Measurements from ENCODE around the gene CDC73.

CDC73 gene

GRCh38 chr1:193259636-193260035, 137.8 kb downstream of the CDC73 start:
- H3K36me3 ChIP-seq (ENCODE audit: control insufficient read depth, insufficient read depth, low read length) = no peaks in the 10 kb centered on the region
- no peaks in the 10 kb centered on the region for H3K79me1 ChIP-seq (ENCODE audit: low read length)
- H3K4ac ChIP-seq (ENCODE audit: low read depth, low read length) = no peak overlapping the region
- H2BK5ac ChIP-seq (ENCODE audit: low read length) = no peak overlapping the region
- H2BK120ac ChIP-seq (ENCODE audit: low read depth, low read length) = no peak overlapping the region
- no peak overlapping the region for H3K27ac ChIP-seq (ENCODE audit: low read depth, low read length)
- peaks cover 9% of the 10 kb centered on the region for H3K4me1 ChIP-seq (ENCODE audit: control insufficient read depth, low read depth, low read length)
- no peak overlapping the region for H3K4me3 ChIP-seq (ENCODE audit: low read length)
- DNase-seq = no peak
- no peaks in the 10 kb centered on the region for H3K79me2 ChIP-seq (ENCODE audit: control insufficient read depth, insufficient read depth, low read length)
- H3K4me2 ChIP-seq (ENCODE audit: low read length) = no peak overlapping the region
- H2AK5ac ChIP-seq (ENCODE audit: low read length) = no peak overlapping the region
- no peak overlapping the region for H3K56ac ChIP-seq (ENCODE audit: low read length)
- no CpG with 5 or more reads among the region's 2 CpGs for WGBS (ENCODE audit: extremely low coverage, insufficient coverage, low lambda C conversion rate)
- no peaks in the 10 kb centered on the region for H3K27me3 ChIP-seq (ENCODE audit: insufficient read depth, low read length, poor library complexity)
- H3K18ac ChIP-seq (ENCODE audit: low read length) = no peak overlapping the region
- no peak overlapping the region for H4K5ac ChIP-seq (ENCODE audit: low read length)
- H2BK15ac ChIP-seq (replicated peaks; ENCODE audit: low read depth) = no peak overlapping the region
- no peak overlapping the region for H3K23ac ChIP-seq (ENCODE audit: low read length)
- no peak overlapping the region for H4K8ac ChIP-seq (ENCODE audit: low read depth, low read length)
- H3K9ac ChIP-seq (ENCODE audit: low read length) = no peak overlapping the region

DNA sequence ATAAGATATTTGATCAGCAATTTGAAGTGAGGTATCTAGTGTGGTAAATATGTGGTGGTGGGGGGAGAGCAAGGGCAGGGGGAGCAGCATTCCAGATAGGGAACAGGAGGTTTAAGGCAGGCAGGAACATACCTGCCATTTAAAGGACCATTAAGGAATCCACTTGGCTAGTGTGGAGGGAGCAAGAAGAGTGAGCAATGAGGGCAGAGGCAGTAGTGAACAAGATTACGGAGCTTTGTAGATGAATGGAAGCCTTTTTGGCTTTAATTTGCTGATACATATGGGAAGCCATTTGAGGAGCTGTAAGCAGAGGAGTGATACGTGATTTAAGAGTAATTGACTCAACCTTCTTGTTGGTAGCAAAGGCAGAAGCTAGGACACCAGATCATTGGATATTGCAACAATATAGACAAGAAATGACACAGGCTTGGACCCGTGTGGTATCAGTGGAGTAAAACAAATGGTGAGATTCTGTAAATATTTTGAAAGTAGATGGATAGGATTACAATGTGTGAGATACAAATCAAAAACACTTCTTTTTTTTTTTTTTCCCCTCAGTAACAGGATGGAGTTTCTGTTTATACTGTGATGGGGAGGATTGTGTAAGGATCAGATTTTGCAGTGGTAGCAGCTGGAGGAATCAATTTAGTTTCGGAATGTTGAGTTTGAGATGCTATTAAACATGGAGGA, 138.4 kb downstream of the CDC73 start:
- H4K8ac ChIP-seq (ENCODE audit: low read depth, low read length) = no peak overlapping the region
- no peaks in the 10 kb centered on the region for H3K36me3 ChIP-seq (ENCODE audit: control insufficient read depth, insufficient read depth, low read length)
- no peak overlapping the region for H3K18ac ChIP-seq (ENCODE audit: low read length)
- no peak overlapping the region for H3K4me3 ChIP-seq (ENCODE audit: low read length)
- H3K23ac ChIP-seq (ENCODE audit: low read length) = no peak overlapping the region
- H2BK120ac ChIP-seq (ENCODE audit: low read depth, low read length) = no peak overlapping the region
- peak overlapping the region; percentile 69 for H2BK5ac ChIP-seq (ENCODE audit: low read length)
- H3K4ac ChIP-seq (ENCODE audit: low read depth, low read length) = no peak overlapping the region
- no peak overlapping the region for H3K4me2 ChIP-seq (ENCODE audit: low read length)
- H3K79me1 ChIP-seq (ENCODE audit: low read length) = no peaks in the 10 kb centered on the region
- no peak overlapping the region for H3K56ac ChIP-seq (ENCODE audit: low read length)
- no peak overlapping the region for H3K9ac ChIP-seq (ENCODE audit: low read length)
- H3K4me1 ChIP-seq (ENCODE audit: control insufficient read depth, low read depth, low read length) = peaks cover 9% of the 10 kb centered on the region
- no peak for DNase-seq
- H2AK5ac ChIP-seq (ENCODE audit: low read length) = no peak overlapping the region
- no peak overlapping the region for H2BK15ac ChIP-seq (replicated peaks; ENCODE audit: low read depth)
- no peak overlapping the region for H3K27ac ChIP-seq (ENCODE audit: low read depth, low read length)
- no CpG with 5 or more reads among the region's 4 CpGs for WGBS (ENCODE audit: extremely low coverage, insufficient coverage, low lambda C conversion rate)
- H3K79me2 ChIP-seq (ENCODE audit: control insufficient read depth, insufficient read depth, low read length) = no peaks in the 10 kb centered on the region
- H4K5ac ChIP-seq (ENCODE audit: low read length) = no peak overlapping the region
- no peaks in the 10 kb centered on the region for H3K27me3 ChIP-seq (ENCODE audit: insufficient read depth, low read length, poor library complexity)

GRCh38 chr1:193260896-193261295, 139.1 kb downstream of the CDC73 start:
- H3K4ac ChIP-seq (ENCODE audit: low read depth, low read length) = no peak overlapping the region
- no peaks in the 10 kb centered on the region for H3K79me2 ChIP-seq (ENCODE audit: control insufficient read depth, insufficient read depth, low read length)
- H2BK5ac ChIP-seq (ENCODE audit: low read length) = no peak overlapping the region
- peak; percentile 39 for DNase-seq
- H2BK15ac ChIP-seq (replicated peaks; ENCODE audit: low read depth) = no peak overlapping the region
- no peak overlapping the region for H4K8ac ChIP-seq (ENCODE audit: low read depth, low read length)
- H3K4me3 ChIP-seq (ENCODE audit: low read length) = no peak overlapping the region
- peaks cover 9% of the 10 kb centered on the region for H3K4me1 ChIP-seq (ENCODE audit: control insufficient read depth, low read depth, low read length)
- H2BK120ac ChIP-seq (ENCODE audit: low read depth, low read length) = no peak overlapping the region
- H3K18ac ChIP-seq (ENCODE audit: low read length) = no peak overlapping the region
- no peak overlapping the region for H2AK5ac ChIP-seq (ENCODE audit: low read length)
- H3K79me1 ChIP-seq (ENCODE audit: low read length) = no peaks in the 10 kb centered on the region
- H3K9ac ChIP-seq (ENCODE audit: low read length) = no peak overlapping the region
- H3K36me3 ChIP-seq (ENCODE audit: control insufficient read depth, insufficient read depth, low read length) = no peaks in the 10 kb centered on the region
- no peak overlapping the region for H3K27ac ChIP-seq (ENCODE audit: low read depth, low read length)
- H3K23ac ChIP-seq (ENCODE audit: low read length) = no peak overlapping the region
- H3K56ac ChIP-seq (ENCODE audit: low read length) = no peak overlapping the region
- no peak overlapping the region for H4K5ac ChIP-seq (ENCODE audit: low read length)
- no peak overlapping the region for H3K4me2 ChIP-seq (ENCODE audit: low read length)
- H3K27me3 ChIP-seq (ENCODE audit: insufficient read depth, low read length, poor library complexity) = no peaks in the 10 kb centered on the region

- Histone ChIP-seq H3K27me3 (ENCODE audit: insufficient read depth, low read length, poor library complexity) (no peaks in the 10 kb centered on the region), H3K4ac (ENCODE audit: low read depth, low read length) (no peak overlapping the region), H3K4me1 (ENCODE audit: control insufficient read depth, low read depth, low read length) (peaks cover 8% of the 10 kb centered on the region), H3K23ac (ENCODE audit: low read length) (no peak overlapping the region), H3K36me3 (ENCODE audit: control insufficient read depth, insufficient read depth, low read length) (no peaks in the 10 kb centered on the region), H3K56ac (ENCODE audit: low read length) (no peak overlapping the region), H3K79me2 (ENCODE audit: control insufficient read depth, insufficient read depth, low read length) (no peaks in the 10 kb centered on the region), H3K79me1 (ENCODE audit: low read length) (no peaks in the 10 kb centered on the region), H4K8ac (ENCODE audit: low read depth, low read length) (no peak overlapping the region), H2AK5ac (ENCODE audit: low read length) (no peak overlapping the region), H3K9ac (ENCODE audit: low read length) (no peak overlapping the region), H3K27ac (ENCODE audit: low read depth, low read length) (no peak overlapping the region), H3K18ac (ENCODE audit: low read length) (no peak overlapping the region), H4K5ac (ENCODE audit: low read length) (no peak overlapping the region), H2BK120ac (ENCODE audit: low read depth, low read length) (no peak overlapping the region), H3K4me3 (ENCODE audit: low read length) (no peak overlapping the region), H2BK15ac (replicated peaks; ENCODE audit: low read depth) (no peak overlapping the region), H2BK5ac (ENCODE audit: low read length) (no peak overlapping the region), H3K4me2 (ENCODE audit: low read length) (no peak overlapping the region)
- no CpG with 5 or more reads among the region's 3 CpGs for WGBS (ENCODE audit: extremely low coverage, insufficient coverage, low lambda C conversion rate)
- DNase-seq = no peak
Measured at GRCh38 chr1:193262661-193263060, 140.8 kb downstream of the CDC73 start.

DNA sequence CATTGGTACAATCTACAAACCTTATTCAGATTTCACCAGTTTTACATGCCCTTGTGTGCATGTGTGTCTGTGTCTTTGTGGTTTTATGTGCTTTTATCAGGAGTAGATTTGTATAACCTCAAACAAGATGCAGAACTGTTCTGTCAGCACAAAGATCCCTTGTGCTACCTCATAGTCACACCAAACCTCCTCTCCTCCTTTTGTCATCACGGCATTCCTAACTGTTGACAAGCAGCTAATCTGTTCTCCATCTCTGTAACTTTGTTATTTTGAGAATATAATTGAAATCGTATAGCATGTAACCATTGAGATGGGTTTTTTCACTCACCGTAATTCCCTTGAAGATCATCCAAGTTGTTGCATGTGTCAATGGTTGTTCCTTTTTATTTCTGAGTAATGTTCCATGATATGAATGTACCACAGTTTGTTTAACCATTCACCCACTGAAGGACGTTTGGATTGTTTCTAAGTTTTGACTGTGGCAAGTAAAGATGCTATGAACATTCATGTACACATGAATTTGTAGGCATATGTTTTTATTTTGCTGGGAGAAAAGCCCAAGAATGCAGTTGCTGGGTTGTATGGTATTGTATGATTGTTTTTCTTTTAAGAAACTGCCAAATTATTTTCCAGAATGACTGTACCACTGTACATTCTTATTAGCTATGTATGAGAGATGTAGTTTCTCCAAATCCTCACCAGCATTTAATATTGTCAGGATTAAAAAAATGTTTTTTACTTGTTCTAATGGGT, 142.7 kb downstream of the CDC73 start:
- Histone ChIP-seq H3K9ac (ENCODE audit: low read length) (no peak overlapping the region), H3K4me2 (ENCODE audit: low read length) (no peak overlapping the region), H2BK15ac (replicated peaks; ENCODE audit: low read depth) (no peak overlapping the region), H3K79me1 (ENCODE audit: low read length) (no peaks in the 10 kb centered on the region), H3K36me3 (ENCODE audit: control insufficient read depth, insufficient read depth, low read length) (no peaks in the 10 kb centered on the region), H3K4ac (ENCODE audit: low read depth, low read length) (no peak overlapping the region), H3K56ac (ENCODE audit: low read length) (no peak overlapping the region), H3K27ac (ENCODE audit: low read depth, low read length) (no peak overlapping the region), H2BK5ac (ENCODE audit: low read length) (no peak overlapping the region), H3K4me3 (ENCODE audit: low read length) (no peak overlapping the region), H4K8ac (ENCODE audit: low read depth, low read length) (no peak overlapping the region), H3K27me3 (ENCODE audit: insufficient read depth, low read length, poor library complexity) (no peaks in the 10 kb centered on the region), H3K18ac (ENCODE audit: low read length) (no peak overlapping the region), H3K4me1 (ENCODE audit: control insufficient read depth, low read depth, low read length) (peaks cover 3% of the 10 kb centered on the region), H2AK5ac (ENCODE audit: low read length) (no peak overlapping the region), H2BK120ac (ENCODE audit: low read depth, low read length) (no peak overlapping the region), H3K23ac (ENCODE audit: low read length) (no peak overlapping the region), H4K5ac (ENCODE audit: low read length) (no peak overlapping the region), H3K79me2 (ENCODE audit: control insufficient read depth, insufficient read depth, low read length) (no peaks in the 10 kb centered on the region)
- DNase-seq = no peak
- WGBS (ENCODE audit: extremely low coverage, insufficient coverage, low lambda C conversion rate) = no CpG with 5 or more reads among the region's 4 CpGs

Data from mesendoderm (in vitro differentiated cells).